Measurements from ENCODE around the gene PRR14. TPM values are rescaled to one million over a fixed set of nuclear protein-coding genes. Genes with fewer than 3 reads are reported as not detected.

PRR14 gene
- total and polyA plus RNA-seq, 2 donors from 2014 or later: 44.2 to 51.6 TPM

- TF ChIP-seq CTCF (IDR thresholded peaks at IDR 0.05; ENCODE audit: borderline replicate concordance, extremely low read depth, insufficient read depth): no peak
- Histone ChIP-seq H3K36me3 (ENCODE audit: control insufficient read depth in 2 of 3, insufficient read depth in 3 of 3, low read length in 3 of 3) (peaks cover 3 to 25% (median 23%) of the 10 kb centered on the region in 3 donors), H3K4me1 (ENCODE audit: control insufficient read depth in 2 of 3, insufficient read depth in 2 of 3, low read depth in 1 of 3, low read length in 3 of 3) (no peaks in the 10 kb centered on the region), H3K27ac (ENCODE audit: low read depth in 2 of 2, low read length in 2 of 2) (no peak overlapping the region), H3K4me3 (ENCODE audit: low read length in 3 of 3) (no peak overlapping the region), H3K9me3 (ENCODE audit: control insufficient read depth in 2 of 3, insufficient read depth in 1 of 3, low read length in 3 of 3) (no peaks in the 10 kb centered on the region), H3K9ac (ENCODE audit: low read length in 3 of 3) (no peak overlapping the region), H3K27me3 (ENCODE audit: control insufficient read depth, insufficient read depth, low read length) (no peaks in the 10 kb centered on the region)
- DNase-seq: no peak
- FAIRE-seq: no peak
- intact Hi-C loops (cut with DNase I): no loop called here
These were observed 19.4 kb downstream of the PRR14 start for GRCh38 chr16:30669903-30670824.

DNA sequence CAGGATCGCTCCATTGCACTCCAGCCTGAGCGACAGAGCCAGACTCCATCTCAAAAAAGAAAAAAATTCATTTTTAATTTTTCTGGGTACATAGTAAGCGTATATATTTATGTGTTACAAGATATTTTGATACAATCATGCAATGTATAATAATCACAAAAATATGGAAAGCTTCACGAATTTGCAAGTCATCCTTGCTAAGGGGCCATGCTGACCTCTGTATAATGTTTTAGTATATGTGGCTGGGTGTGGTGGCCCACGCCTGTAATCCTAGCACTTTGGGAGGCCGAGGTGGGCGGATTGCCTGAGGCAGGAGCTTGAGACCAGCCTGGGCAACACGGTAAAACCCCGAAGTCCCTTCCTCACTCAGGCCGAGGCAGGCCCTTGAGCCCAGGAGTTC, 24.4 kb downstream of the PRR14 start:
- no peak for DNase-seq
- Histone ChIP-seq H3K27ac (ENCODE audit: low read depth in 2 of 2, low read length in 2 of 2) (no peak overlapping the region), H3K27me3 (ENCODE audit: control insufficient read depth, insufficient read depth, low read length) (no peaks in the 10 kb centered on the region), H3K9me3 (ENCODE audit: control insufficient read depth in 2 of 3, insufficient read depth in 1 of 3, low read length in 3 of 3) (no peaks in the 10 kb centered on the region), H3K36me3 (ENCODE audit: control insufficient read depth in 2 of 3, insufficient read depth in 3 of 3, low read length in 3 of 3) (no peaks in the 10 kb centered on the region), H3K9ac (ENCODE audit: low read length in 3 of 3) (no peak overlapping the region), H3K4me1 (ENCODE audit: control insufficient read depth in 2 of 3, insufficient read depth in 2 of 3, low read depth in 1 of 3, low read length in 3 of 3) (no peaks in the 10 kb centered on the region), H3K4me3 (ENCODE audit: low read length in 3 of 3) (no peak overlapping the region)
- TF ChIP-seq CTCF (IDR thresholded peaks at IDR 0.05; ENCODE audit: borderline replicate concordance, extremely low read depth, insufficient read depth): no peak
- intact Hi-C loops (cut with DNase I): no loop called here
- no peak for FAIRE-seq

- TF ChIP-seq CTCF (IDR thresholded peaks at IDR 0.05; ENCODE audit: borderline replicate concordance, extremely low read depth, insufficient read depth): no peak
- DNase-seq (no peak), FAIRE-seq (no peak)
- Histone ChIP-seq H3K27ac (ENCODE audit: low read depth in 2 of 2, low read length in 2 of 2) (no peak overlapping the region), H3K9me3 (ENCODE audit: control insufficient read depth in 2 of 3, insufficient read depth in 1 of 3, low read length in 3 of 3) (no peaks in the 10 kb centered on the region), H3K27me3 (ENCODE audit: control insufficient read depth, insufficient read depth, low read length) (no peaks in the 10 kb centered on the region), H3K36me3 (ENCODE audit: control insufficient read depth in 2 of 3, insufficient read depth in 3 of 3, low read length in 3 of 3) (no peaks in the 10 kb centered on the region), H3K4me3 (ENCODE audit: low read length in 3 of 3) (no peak overlapping the region), H3K9ac (ENCODE audit: low read length in 3 of 3) (no peak overlapping the region), H3K4me1 (ENCODE audit: control insufficient read depth in 2 of 3, insufficient read depth in 2 of 3, low read depth in 1 of 3, low read length in 3 of 3) (no peaks in the 10 kb centered on the region)
- intact Hi-C loops (cut with DNase I): no loop called here
These were observed 27.3 kb downstream of the PRR14 start for GRCh38 chr16:30677931-30678585.
